Muscle of leg (tissue), 11 donors: ENCODE results near the gene CDHR1. TPM values are rescaled to one million over a fixed set of nuclear protein-coding genes. Genes with fewer than 3 reads are reported as not detected.
"Not testable (repeated sequence)": the region's sequence is repeated elsewhere in the genome, so short reads cannot be mapped to it uniquely, and the experiment has no call there.

Experiments
- DNase-seq: peaks from one replicate; pipeline ENCODE4 v3.0.0; 2013
- H3K27ac ChIP-seq: one replicate; pipeline ENCODE4 v1.5.1; 2013; ENCODE audit warnings: mild to moderate bottlenecking, low read length, control low read depth
- H3K27me3 ChIP-seq: one replicate; pipeline ENCODE4 v1.6.1; 2013; ENCODE audit warnings: low read length; ENCODE audit not compliant: control insufficient read depth, insufficient read depth
- H3K36me3 ChIP-seq: one replicate; pipeline ENCODE4 v1.6.1; 2013; ENCODE audit warnings: low read length; ENCODE audit not compliant: control insufficient read depth, insufficient read depth
- H3K4me1 ChIP-seq: one replicate; pipeline ENCODE4 v1.6.1; 2013; ENCODE audit warnings: low read length; ENCODE audit not compliant: control insufficient read depth, insufficient read depth
- H3K4me3 ChIP-seq: one replicate; pipeline ENCODE4 v1.5.1; 2013; ENCODE audit warnings: low read length, control low read depth
- H3K9me3 ChIP-seq: replicated peaks from 2 replicates; pipeline ENCODE4 v1.6.1; 2013; ENCODE audit warnings: low read depth, low read length; ENCODE audit not compliant: control insufficient read depth
- WGBS: methylation state at CpG from one replicate; pipeline ENCODE4 v1.1.5; 2013; ENCODE audit warnings: missing lambda C conversion rate; ENCODE audit not compliant: insufficient coverage; 5-methylcytosine and 5-hydroxymethylcytosine counted together
- polyA plus RNA-seq, 8 donors: library from polyadenylated mRNA; unstranded; fragments of 120-200 nt; gene quantifications; one replicate each; pipeline versions ENCODE4 v1.2.1 to v1.2.3, GENCODE V29; 2013; ENCODE audit warnings: inconsistent platforms in 1 of 8, low replicate concordance in 1 of 8; ENCODE audit not compliant: insufficient read length in 8 of 8, insufficient read depth in 1 of 8
- total RNA-seq: library from RNA; stranded (reverse); fragments of 120-200 nt; gene quantifications from one replicate; pipeline ENCODE4 v1.2.4, GENCODE V29; 2013

CDHR1 gene
- total and polyA plus RNA-seq, 9 donors: 0.22 to 1.4 (median 0.52) TPM

DNA sequence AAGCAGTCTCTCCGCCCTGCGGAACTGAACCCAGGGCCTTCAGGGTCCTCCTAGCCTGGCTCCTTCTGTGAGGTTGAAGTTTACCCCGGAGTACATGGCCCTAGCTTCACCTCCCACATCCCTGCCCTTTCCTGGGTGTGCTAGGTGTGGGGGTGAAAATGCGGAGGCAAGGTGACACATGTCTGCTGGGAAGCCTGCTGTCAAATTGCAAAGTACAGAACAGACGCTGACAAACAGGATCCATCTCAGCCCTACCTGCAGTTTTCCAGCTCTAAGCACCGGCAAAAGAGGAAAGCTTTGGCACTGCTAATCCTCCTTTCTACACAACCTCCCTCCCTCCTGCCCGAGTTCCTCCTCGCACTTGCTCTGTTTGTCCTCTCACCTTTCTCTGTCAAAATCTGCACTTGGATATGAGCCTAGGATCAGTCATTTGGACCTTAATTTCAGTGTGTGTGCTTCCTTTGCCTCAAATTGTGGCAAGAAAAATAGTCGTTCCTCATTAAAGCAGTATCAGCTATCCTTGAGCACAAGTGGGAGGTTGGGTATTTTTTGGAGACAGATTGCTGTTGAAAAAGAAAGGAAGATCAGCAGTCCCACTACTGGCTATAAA lies 35.2 kb upstream of the CDHR1 start:
- Histone ChIP-seq H3K36me3 (peaks cover under 1% of the 10 kb centered on the region), H3K27ac (no peak overlapping the region), H3K4me3 (no peak overlapping the region), H3K9me3 (no peaks in the 10 kb centered on the region), H3K4me1 (no peaks in the 10 kb centered on the region), H3K27me3 (peaks cover 4% of the 10 kb centered on the region)
- no peak for DNase-seq
- 47% methylated on average over 5 of the region's 9 CpGs for WGBS

GRCh38 chr10:84160663-84161362 lies 33.5 kb upstream of the CDHR1 start:
- no peak for DNase-seq
- no peaks in the 10 kb centered on the region for H3K4me1 ChIP-seq
- H3K9me3 ChIP-seq: no peaks in the 10 kb centered on the region
- H3K4me3 ChIP-seq: no peak overlapping the region
- peaks cover 4% of the 10 kb centered on the region for H3K27me3 ChIP-seq
- no peaks in the 10 kb centered on the region for H3K36me3 ChIP-seq
- WGBS: 46% methylated on average over 2 of the region's 6 CpGs
- no peak overlapping the region for H3K27ac ChIP-seq

DNA sequence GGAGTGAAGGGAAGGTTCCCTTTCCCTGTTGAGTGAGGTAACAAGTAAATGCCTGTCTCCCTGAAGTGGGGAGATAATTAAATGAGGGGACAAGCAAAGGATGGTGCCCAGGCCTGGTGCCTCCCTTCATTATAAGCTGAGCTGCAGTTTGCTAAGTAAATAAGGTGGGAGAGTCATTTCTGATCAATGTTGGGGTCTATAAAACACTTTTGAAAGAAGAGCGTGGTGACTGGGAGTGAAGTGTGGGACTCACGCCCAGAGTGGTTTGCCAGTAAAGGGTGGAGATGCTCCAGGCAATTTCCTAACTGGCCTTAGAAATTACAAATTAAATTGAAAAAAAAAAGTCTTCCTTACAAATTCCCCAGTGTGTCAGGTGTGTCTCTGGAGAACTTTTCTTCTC lies 30.3 kb upstream of the CDHR1 start:
- Histone ChIP-seq H3K4me1 (no peaks in the 10 kb centered on the region), H3K9me3 (no peaks in the 10 kb centered on the region), H3K36me3 (no peaks in the 10 kb centered on the region), H3K27ac (no peak overlapping the region), H3K27me3 (peaks cover 5% of the 10 kb centered on the region), H3K4me3 (no peak overlapping the region)
- no peak for DNase-seq
- WGBS: no CpG with 5 or more reads among the region's 2 CpGs

GRCh38 chr10:84164442-84164841 lies 29.9 kb upstream of the CDHR1 start:
- Histone ChIP-seq H3K27me3 (peaks cover 2% of the 10 kb centered on the region), H3K27ac (no peak overlapping the region)
- 0% methylated on average over 1 of the region's 2 CpGs for WGBS

DNA sequence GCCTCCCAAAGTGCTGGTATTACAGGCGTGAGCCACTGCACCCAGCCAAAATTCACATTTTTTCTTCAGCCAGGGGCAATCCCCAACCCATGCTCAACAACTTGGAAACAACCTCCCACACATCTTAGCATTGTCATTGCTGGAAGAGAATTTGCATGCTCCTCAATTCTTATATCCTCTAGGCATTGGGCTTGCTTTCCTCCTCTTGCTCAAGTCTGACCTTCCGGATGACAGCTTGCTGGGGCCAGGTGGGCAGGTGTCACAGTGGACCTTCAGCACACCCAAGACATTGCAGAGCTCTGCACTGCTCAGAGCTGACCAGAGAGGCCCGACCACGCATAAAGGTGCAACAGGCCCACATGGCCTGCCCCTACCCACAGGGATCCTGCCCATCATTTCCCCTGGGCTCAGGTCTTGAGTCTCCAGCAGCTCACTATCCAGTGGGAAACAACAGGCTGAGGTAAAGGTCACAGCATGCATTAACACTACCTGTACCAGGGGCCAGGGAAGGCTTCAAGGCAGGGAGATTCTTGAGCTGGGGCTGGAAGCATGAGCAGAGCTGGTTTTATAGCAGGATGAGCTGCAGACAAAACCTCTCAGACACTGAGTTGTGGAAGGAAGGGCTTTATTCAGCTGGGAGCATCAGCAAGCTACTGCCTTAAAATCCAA lies 27.6 kb upstream of the CDHR1 start:
- H3K27ac ChIP-seq: no peak overlapping the region
- no peaks in the 10 kb centered on the region for H3K36me3 ChIP-seq
- no peaks in the 10 kb centered on the region for H3K4me1 ChIP-seq
- peaks cover 2% of the 10 kb centered on the region for H3K27me3 ChIP-seq
- H3K4me3 ChIP-seq: no peak overlapping the region
- no peaks in the 10 kb centered on the region for H3K9me3 ChIP-seq
- 84% methylated on average over 4 of the region's 4 CpGs for WGBS
- no peak for DNase-seq

More at GRCh38 chr10:84164442-84164841, 29.9 kb upstream of the CDHR1 start:
- no peaks in the 10 kb centered on the region for H3K9me3 ChIP-seq
- no peaks in the 10 kb centered on the region for H3K36me3 ChIP-seq
- no peaks in the 10 kb centered on the region for H3K4me1 ChIP-seq
- H3K4me3 ChIP-seq: no peak overlapping the region
- no peak for DNase-seq

GRCh38 chr10:84167289-84167653 lies 27.1 kb upstream of the CDHR1 start:
- not testable (repeated sequence) for H3K27me3 ChIP-seq, H3K4me1 ChIP-seq, H3K36me3 ChIP-seq, DNase-seq, H3K9me3 ChIP-seq, H3K27ac ChIP-seq, H3K4me3 ChIP-seq
- WGBS: no CpG with 5 or more reads among the region's 2 CpGs

- H3K4me1 ChIP-seq, H3K9me3 ChIP-seq, DNase-seq, H3K4me3 ChIP-seq, H3K27me3 ChIP-seq, H3K27ac ChIP-seq, H3K36me3 ChIP-seq: not testable (repeated sequence)
- 100% methylated on average over 8 of the region's 10 CpGs for WGBS
Observed at GRCh38 chr10:84168382-84168781, 26.0 kb upstream of the CDHR1 start.

DNA sequence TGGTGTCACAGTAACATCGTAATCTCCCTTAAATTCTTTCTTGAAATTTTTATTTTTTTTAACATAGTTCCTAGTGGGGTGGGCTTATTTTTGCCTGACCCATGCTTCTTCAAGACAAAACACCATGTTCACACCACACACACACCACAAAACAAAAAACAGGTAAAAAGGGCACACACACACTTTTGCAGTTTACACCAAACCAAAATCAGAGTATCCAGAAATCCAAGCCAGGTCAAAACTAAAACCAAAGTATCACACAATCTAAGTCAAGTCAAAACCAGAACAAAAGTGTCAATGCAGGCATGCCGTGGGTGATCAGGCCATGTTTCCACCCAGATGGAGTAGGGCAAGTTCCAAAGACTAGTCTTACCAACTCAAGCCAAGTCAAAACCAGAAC lies 23.1 kb upstream of the CDHR1 start:
- H3K4me1 ChIP-seq, H3K4me3 ChIP-seq, H3K27ac ChIP-seq, H3K9me3 ChIP-seq, H3K36me3 ChIP-seq, H3K27me3 ChIP-seq, DNase-seq: not testable (repeated sequence)
- WGBS: no CpG with 5 or more reads among the region's 2 CpGs

- H3K27me3 ChIP-seq, DNase-seq, H3K4me1 ChIP-seq, H3K4me3 ChIP-seq, H3K36me3 ChIP-seq, H3K9me3 ChIP-seq, H3K27ac ChIP-seq: not testable (repeated sequence)
- WGBS: 88% methylated on average over 13 of the region's 21 CpGs
Observed at GRCh38 chr10:84171700-84172466, 22.5 kb upstream of the CDHR1 start.
